ENCODE measurements around the gene WDR45. TPM values are rescaled to one million over a fixed set of nuclear protein-coding genes. Genes with fewer than 3 reads are reported as not detected.

The WDR45 gene
- total and polyA plus RNA-seq, 2 donors (not counting 1 experiment from before 2014, with no cell fraction given): 59.8 to 69.4 TPM

- peaks cover 47% of the 10 kb centered on the region for H3K79me2 ChIP-seq (ENCODE audit: control insufficient read depth, insufficient read depth, low read length)
- H3K27ac ChIP-seq (ENCODE audit: insufficient read depth, low read length): peak overlapping the region; percentile 92
- H3K9ac ChIP-seq (ENCODE audit: insufficient read depth, low read length): peak overlapping the region; percentile 85
- peaks cover 19% of the 10 kb centered on the region for H3K36me3 ChIP-seq (ENCODE audit: control insufficient read depth, insufficient read depth, low read length)
- H4K20me1 ChIP-seq (ENCODE audit: control insufficient read depth, extremely low read depth, insufficient read depth, low read length): no peaks in the 10 kb centered on the region
- peak overlapping the region; percentile 72 to 94 (median 76) for H3K4me3 ChIP-seq (replicated peaks in 1 of 4; ENCODE audit: control extremely low read depth in 1 of 4, insufficient read depth in 1 of 4, low read depth in 3 of 4, low read length in 4 of 4)
- TF ChIP-seq CTCF (conservative IDR thresholded peaks at IDR 0.05 in 1 of 2, IDR thresholded peaks at IDR 0.05 in 1 of 2; ENCODE audit: low read depth in 1 of 2, low read length in 2 of 2) (no peak), EZH2 (IDR thresholded peaks at IDR 0.05; ENCODE audit: low read length, missing control alignments) (no peak)
- peak; percentile 56 to 69 for DNase-seq (ENCODE audit: low read depth in 2 of 2)
- H3K27me3 ChIP-seq (ENCODE audit: control insufficient read depth, insufficient read depth, low read length): no peaks in the 10 kb centered on the region
- no peaks in the 10 kb centered on the region for H3K9me3 ChIP-seq (ENCODE audit: control insufficient read depth, insufficient read depth, low read depth, low read length)
- H3K4me1 ChIP-seq (ENCODE audit: control insufficient read depth, extremely low read depth, insufficient read depth, low read length): peaks cover 9% of the 10 kb centered on the region
- peak overlapping the region; percentile 92 for H3K4me2 ChIP-seq (ENCODE audit: extremely low read depth, insufficient read depth, low read length)
- no peak overlapping the region for H2AFZ ChIP-seq (ENCODE audit: low read length)
Observed at GRCh38 chrX:49041744-49042580, 37.7 kb downstream of the WDR45 start.

GRCh38 chrX:49040376-49040955 is 39.2 kb downstream of the WDR45 start:
- no peak for TF ChIP-seq CTCF (conservative IDR thresholded peaks at IDR 0.05 in 1 of 2, IDR thresholded peaks at IDR 0.05 in 1 of 2; ENCODE audit: low read depth in 1 of 2, low read length in 2 of 2)
- TF ChIP-seq EZH2 (IDR thresholded peaks at IDR 0.05; ENCODE audit: low read length, missing control alignments): no peak
- H3K4me1 ChIP-seq (ENCODE audit: control insufficient read depth, extremely low read depth, insufficient read depth, low read length): peaks cover 9% of the 10 kb centered on the region
- peak overlapping the region; percentile 77 for H3K27ac ChIP-seq (ENCODE audit: insufficient read depth, low read length)
- DNase-seq (ENCODE audit: low read depth in 2 of 2): peak; percentile 23 to 30
- peak overlapping the region; percentile 36 to 76 (median 54) for H3K4me3 ChIP-seq (replicated peaks in 1 of 4; ENCODE audit: control extremely low read depth in 1 of 4, insufficient read depth in 1 of 4, low read depth in 3 of 4, low read length in 4 of 4)
- H3K27me3 ChIP-seq (ENCODE audit: control insufficient read depth, insufficient read depth, low read length): no peaks in the 10 kb centered on the region
- peak overlapping the region; percentile 85 for H3K4me2 ChIP-seq (ENCODE audit: extremely low read depth, insufficient read depth, low read length)
- peaks cover 47% of the 10 kb centered on the region for H3K79me2 ChIP-seq (ENCODE audit: control insufficient read depth, insufficient read depth, low read length)
- H3K9ac ChIP-seq (ENCODE audit: insufficient read depth, low read length): peak overlapping the region; percentile 30
- peaks cover 19% of the 10 kb centered on the region for H3K36me3 ChIP-seq (ENCODE audit: control insufficient read depth, insufficient read depth, low read length)
- no peaks in the 10 kb centered on the region for H3K9me3 ChIP-seq (ENCODE audit: control insufficient read depth, insufficient read depth, low read depth, low read length)
- no peaks in the 10 kb centered on the region for H4K20me1 ChIP-seq (ENCODE audit: control insufficient read depth, extremely low read depth, insufficient read depth, low read length)
- H2AFZ ChIP-seq (ENCODE audit: low read length): no peak overlapping the region

DNA sequence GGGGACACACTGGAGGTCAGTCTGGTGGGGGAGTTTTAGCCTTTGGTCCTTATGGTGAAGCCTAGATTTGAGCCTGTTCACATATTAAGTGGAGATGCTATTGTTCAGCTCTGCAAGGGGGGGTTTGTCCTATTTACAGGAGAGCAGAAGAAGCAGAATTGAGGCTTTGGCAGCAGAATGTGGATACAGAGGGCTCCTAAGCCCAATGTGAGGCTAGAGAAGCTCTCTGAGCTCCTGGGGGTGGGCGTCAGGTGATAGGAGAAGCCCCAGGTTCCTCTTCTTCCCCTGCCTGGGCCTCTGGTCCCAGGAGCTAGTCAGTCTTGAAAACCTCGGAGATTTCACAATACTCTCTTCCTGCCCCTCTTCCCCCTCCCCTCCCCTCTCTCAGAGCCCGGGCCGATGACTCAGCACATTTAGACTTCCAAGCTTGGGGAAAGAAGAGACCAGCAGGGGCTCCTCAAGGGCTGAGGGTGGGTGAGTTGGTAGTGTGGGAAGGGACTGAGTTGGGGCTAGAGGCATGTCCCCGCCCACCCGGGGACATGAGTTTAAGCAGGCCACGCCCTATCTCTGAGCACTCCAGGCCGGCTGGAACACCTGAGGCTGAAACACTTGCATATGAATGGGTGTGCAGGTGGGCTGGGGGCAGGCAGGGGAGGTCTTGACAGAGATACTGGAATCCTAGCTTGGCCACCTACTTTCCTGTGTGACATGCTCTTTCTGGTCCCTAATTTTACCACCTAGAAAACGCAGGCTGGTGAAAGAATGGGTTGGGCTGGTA is 39.9 kb downstream of the WDR45 start:
- peak overlapping the region; percentile 36 to 76 (median 54) for H3K4me3 ChIP-seq (replicated peaks in 1 of 4; ENCODE audit: control extremely low read depth in 1 of 4, insufficient read depth in 1 of 4, low read depth in 3 of 4, low read length in 4 of 4)
- TF ChIP-seq EZH2 (IDR thresholded peaks at IDR 0.05; ENCODE audit: low read length, missing control alignments) (no peak), CTCF (conservative IDR thresholded peaks at IDR 0.05 in 1 of 2, IDR thresholded peaks at IDR 0.05 in 1 of 2; ENCODE audit: low read depth in 1 of 2, low read length in 2 of 2) (peak in 1 of 2 donors; percentile 16)
- no peaks in the 10 kb centered on the region for H3K27me3 ChIP-seq (ENCODE audit: control insufficient read depth, insufficient read depth, low read length)
- DNase-seq (ENCODE audit: low read depth in 2 of 2): peak; percentile 93 to 95
- peak overlapping the region; percentile 85 for H3K4me2 ChIP-seq (ENCODE audit: extremely low read depth, insufficient read depth, low read length)
- no peaks in the 10 kb centered on the region for H3K9me3 ChIP-seq (ENCODE audit: control insufficient read depth, insufficient read depth, low read depth, low read length)
- no peak overlapping the region for H2AFZ ChIP-seq (ENCODE audit: low read length)
- H3K4me1 ChIP-seq (ENCODE audit: control insufficient read depth, extremely low read depth, insufficient read depth, low read length): peaks cover 9% of the 10 kb centered on the region
- peaks cover 47% of the 10 kb centered on the region for H3K79me2 ChIP-seq (ENCODE audit: control insufficient read depth, insufficient read depth, low read length)
- peak overlapping the region; percentile 77 for H3K27ac ChIP-seq (ENCODE audit: insufficient read depth, low read length)
- H3K9ac ChIP-seq (ENCODE audit: insufficient read depth, low read length): peak overlapping the region; percentile 46
- H3K36me3 ChIP-seq (ENCODE audit: control insufficient read depth, insufficient read depth, low read length): peaks cover 19% of the 10 kb centered on the region
- H4K20me1 ChIP-seq (ENCODE audit: control insufficient read depth, extremely low read depth, insufficient read depth, low read length): no peaks in the 10 kb centered on the region

Data from fibroblast of lung (primary cell).